ENCODE data around the gene LAIR1. TPM values are rescaled to one million over a fixed set of nuclear protein-coding genes. Genes with fewer than 3 reads are reported as not detected.

The LAIR1 gene
- polyA plus RNA-seq, 1 of the 3 experiments (the other 2 are of a cell fraction) = not detected

- Histone ChIP-seq H3K27ac (ENCODE audit: low read depth in 2 of 2, low read length in 1 of 2) (no peak overlapping the region), H4K20me1 (ENCODE audit: insufficient read depth) (no peaks in the 10 kb centered on the region), H3K36me3 (replicated peaks in 1 of 2; ENCODE audit: control insufficient read depth in 1 of 2, insufficient read depth in 2 of 2, low read length in 1 of 2) (no peaks in the 10 kb centered on the region), H3K9me2 (no peaks in the 10 kb centered on the region), H3K9me3 (no peaks in the 10 kb centered on the region), H3F3A (replicated peaks; ENCODE audit: insufficient read depth) (no peaks in the 10 kb centered on the region), H3K79me2 (ENCODE audit: insufficient read depth) (no peaks in the 10 kb centered on the region), H3K9ac (no peak overlapping the region), H3K4me1 (ENCODE audit: control insufficient read depth in 1 of 2, insufficient read depth in 2 of 2, low read depth in 1 of 2, low read length in 1 of 2) (no peaks in the 10 kb centered on the region), H3K4me2 (no peak overlapping the region), H3K27me3 (ENCODE audit: insufficient read depth) (peaks cover 45% of the 10 kb centered on the region; the same call in 1 of the 2 replicates), H3K4me3 (ENCODE audit: low read depth in 2 of 2, low read length in 1 of 2) (no peak overlapping the region), H2AFZ (ENCODE audit: low read depth) (no peak overlapping the region)
- TF ChIP-seq ELF1 (IDR thresholded peaks at IDR 0.05) (no peak), FOSL2 (IDR thresholded peaks at IDR 0.05; ENCODE audit: borderline replicate concordance, low read depth) (no peak), RFX5 (IDR thresholded peaks at IDR 0.05; ENCODE audit: low read length) (no peak), ZBTB33 (IDR thresholded peaks at IDR 0.05; ENCODE audit: borderline replicate concordance, low read depth) (no peak), IRF3 (IDR thresholded peaks at IDR 0.05; ENCODE audit: low read depth, low read length) (no peak), EP300 (IDR thresholded peaks at IDR 0.05; ENCODE audit: borderline replicate concordance in 1 of 2, low read depth in 1 of 2, low read length in 1 of 2) (no peak), RCOR1 (IDR thresholded peaks at IDR 0.05; ENCODE audit: low read length) (no peak), YY1 (IDR thresholded peaks at IDR 0.05; ENCODE audit: low read depth) (no peak), CHD2 (IDR thresholded peaks at IDR 0.05; ENCODE audit: low read length, partially characterized antibody) (no peak), USF1 (IDR thresholded peaks at IDR 0.05; ENCODE audit: borderline replicate concordance, low read depth) (no peak)
- TF ChIP-seq, protein P1, sequence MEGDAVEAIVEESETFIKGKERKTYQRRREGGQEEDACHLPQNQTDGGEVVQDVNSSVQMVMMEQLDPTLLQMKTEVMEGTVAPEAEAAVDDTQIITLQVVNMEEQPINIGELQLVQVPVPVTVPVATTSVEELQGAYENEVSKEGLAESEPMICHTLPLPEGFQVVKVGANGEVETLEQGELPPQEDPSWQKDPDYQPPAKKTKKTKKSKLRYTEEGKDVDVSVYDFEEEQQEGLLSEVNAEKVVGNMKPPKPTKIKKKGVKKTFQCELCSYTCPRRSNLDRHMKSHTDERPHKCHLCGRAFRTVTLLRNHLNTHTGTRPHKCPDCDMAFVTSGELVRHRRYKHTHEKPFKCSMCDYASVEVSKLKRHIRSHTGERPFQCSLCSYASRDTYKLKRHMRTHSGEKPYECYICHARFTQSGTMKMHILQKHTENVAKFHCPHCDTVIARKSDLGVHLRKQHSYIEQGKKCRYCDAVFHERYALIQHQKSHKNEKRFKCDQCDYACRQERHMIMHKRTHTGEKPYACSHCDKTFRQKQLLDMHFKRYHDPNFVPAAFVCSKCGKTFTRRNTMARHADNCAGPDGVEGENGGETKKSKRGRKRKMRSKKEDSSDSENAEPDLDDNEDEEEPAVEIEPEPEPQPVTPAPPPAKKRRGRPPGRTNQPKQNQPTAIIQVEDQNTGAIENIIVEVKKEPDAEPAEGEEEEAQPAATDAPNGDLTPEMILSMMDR (IDR thresholded peaks at IDR 0.05) = no peak
- TF ChIP-seq, protein P2, sequence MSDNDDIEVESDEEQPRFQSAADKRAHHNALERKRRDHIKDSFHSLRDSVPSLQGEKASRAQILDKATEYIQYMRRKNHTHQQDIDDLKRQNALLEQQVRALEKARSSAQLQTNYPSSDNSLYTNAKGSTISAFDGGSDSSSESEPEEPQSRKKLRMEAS (IDR thresholded peaks at IDR 0.05; ENCODE audit: low read depth) = no peak
- DNase-seq = no peak
- POLR2A ChIA-PET = no interaction called here
- CTCF ChIA-PET = interaction anchor here (1.1 to 2.2 kb wide), 2 partner anchors 10 to 12 kb away, joined by 3 to 20 read pairs; no protein-coding TSS in a partner anchor
- WGBS (ENCODE audit: low lambda C conversion rate) = 1% methylated on average over 5 of the region's 5 CpGs
Measured at GRCh38 chr19:54379187-54379678, 14.5 kb upstream of the LAIR1 start.
